Retinal pigment epithelial cell (primary cell): ENCODE measurements around the gene PLEKHA5.

Experiments
- DNase-seq: peaks from one replicate; pipeline ENCODE4 v3.0.0-alpha.2; 2010; ENCODE audit warnings: low read depth
- H3K4me3 ChIP-seq: 2 replicates; pipeline ENCODE4 v1.5.1; 2011; ENCODE audit warnings: mild to moderate bottlenecking, low read length, control low read depth, moderate library complexity
- CTCF ChIP-seq: conservative IDR thresholded peaks from 2 replicates; pipeline ENCODE4 v1.5.1; 2011; ENCODE audit warnings: low read depth, low read length, control low read depth, inconsistent platforms

The PLEKHA5 gene

DNA sequence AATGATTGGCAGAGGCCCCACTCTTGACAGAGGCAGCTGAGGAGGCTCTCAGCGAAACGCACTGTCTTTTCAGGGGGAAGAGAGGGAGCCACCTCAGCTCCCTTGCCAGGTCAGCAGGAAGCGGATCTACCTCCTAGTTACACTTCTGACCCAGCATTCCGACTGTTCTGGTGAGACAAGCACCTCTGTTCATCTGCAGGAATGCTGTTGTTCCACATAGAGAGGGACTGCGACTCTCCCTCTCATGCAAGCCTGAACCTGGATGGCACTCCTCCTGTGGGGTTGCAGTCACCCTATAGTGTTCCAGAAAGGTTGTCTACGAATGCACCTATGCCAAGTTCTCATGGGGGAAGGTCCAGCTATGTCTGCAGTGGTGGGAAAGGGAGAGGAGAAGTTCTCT, 272.7 kb downstream of the PLEKHA5 start:
- H3K4me3 ChIP-seq: no peak overlapping the region
- TF ChIP-seq CTCF: no peak

GRCh38 chr12:19402743-19403431, 273.4 kb downstream of the PLEKHA5 start:
- DNase-seq: peak; percentile 82
- no peak overlapping the region for H3K4me3 ChIP-seq
- TF ChIP-seq CTCF: peak; percentile 21

More for the DNA sequence above, 272.7 kb downstream of the PLEKHA5 start:
- DNase-seq: no peak

GRCh38 chr12:19404242-19404880, 274.8 kb downstream of the PLEKHA5 start:
- H3K4me3 ChIP-seq: no peak overlapping the region
- no peak for TF ChIP-seq CTCF
- DNase-seq: no peak

GRCh38 chr12:19409376-19409775, 279.8 kb downstream of the PLEKHA5 start:
- no peak for DNase-seq
- TF ChIP-seq CTCF: no peak
- no peak overlapping the region for H3K4me3 ChIP-seq

GRCh38 chr12:19410211-19410610, 280.7 kb downstream of the PLEKHA5 start:
- no peak overlapping the region for H3K4me3 ChIP-seq
- TF ChIP-seq CTCF: no peak
- DNase-seq: no peak

- DNase-seq: no peak
- TF ChIP-seq CTCF: no peak
- H3K4me3 ChIP-seq: no peak overlapping the region
Observed at GRCh38 chr12:19410629-19411185, 281.2 kb downstream of the PLEKHA5 start.
